T-helper 22 cell (primary cell): ENCODE results near the gene CYP4F2.
"Not testable (repeated sequence)": the region's sequence is repeated elsewhere in the genome, so short reads cannot be mapped to it uniquely, and the experiment has no call there.

Experiments used
- DNase-seq: peaks from one replicate; pipeline ENCODE4 v3.0.0-alpha.2; 2020; ENCODE audit warnings: low read depth

The CYP4F2 gene, protein sequence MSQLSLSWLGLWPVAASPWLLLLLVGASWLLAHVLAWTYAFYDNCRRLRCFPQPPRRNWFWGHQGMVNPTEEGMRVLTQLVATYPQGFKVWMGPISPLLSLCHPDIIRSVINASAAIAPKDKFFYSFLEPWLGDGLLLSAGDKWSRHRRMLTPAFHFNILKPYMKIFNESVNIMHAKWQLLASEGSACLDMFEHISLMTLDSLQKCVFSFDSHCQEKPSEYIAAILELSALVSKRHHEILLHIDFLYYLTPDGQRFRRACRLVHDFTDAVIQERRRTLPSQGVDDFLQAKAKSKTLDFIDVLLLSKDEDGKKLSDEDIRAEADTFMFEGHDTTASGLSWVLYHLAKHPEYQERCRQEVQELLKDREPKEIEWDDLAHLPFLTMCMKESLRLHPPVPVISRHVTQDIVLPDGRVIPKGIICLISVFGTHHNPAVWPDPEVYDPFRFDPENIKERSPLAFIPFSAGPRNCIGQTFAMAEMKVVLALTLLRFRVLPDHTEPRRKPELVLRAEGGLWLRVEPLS

DNA sequence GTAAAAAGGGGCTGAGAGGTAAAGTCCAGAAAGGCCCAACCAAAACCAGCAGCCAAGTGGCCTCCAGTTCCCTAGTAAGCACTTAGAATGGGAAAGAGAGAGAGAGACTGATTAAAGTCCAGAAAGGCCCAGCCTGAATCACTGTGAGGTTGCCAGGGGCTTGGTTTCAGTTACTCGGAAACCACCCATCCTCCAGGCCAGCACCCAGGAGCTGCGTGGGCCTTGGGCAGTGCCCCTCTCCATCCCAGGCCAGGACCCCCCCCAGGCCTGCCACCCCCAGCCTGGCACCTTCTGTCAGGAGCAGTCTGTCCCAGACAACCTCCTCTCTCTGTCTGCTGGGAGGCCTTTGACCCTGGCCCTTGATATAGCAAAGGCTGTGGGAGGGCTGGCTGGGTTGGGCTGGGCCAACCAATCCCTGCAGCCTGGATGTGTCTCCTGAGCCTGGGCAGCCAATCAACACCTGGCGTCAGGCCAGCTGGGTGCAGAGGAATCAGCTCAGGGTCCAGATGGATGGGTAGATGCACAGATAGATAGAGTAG, at the start of gene CYP4F2:
TSS of gene CYP4F2 (minus strand) at position 337 of the 539 bp plus-strand sequence. CDS start 463 bp downstream, outside the sequence.
- DNase-seq = no peak

DNA sequence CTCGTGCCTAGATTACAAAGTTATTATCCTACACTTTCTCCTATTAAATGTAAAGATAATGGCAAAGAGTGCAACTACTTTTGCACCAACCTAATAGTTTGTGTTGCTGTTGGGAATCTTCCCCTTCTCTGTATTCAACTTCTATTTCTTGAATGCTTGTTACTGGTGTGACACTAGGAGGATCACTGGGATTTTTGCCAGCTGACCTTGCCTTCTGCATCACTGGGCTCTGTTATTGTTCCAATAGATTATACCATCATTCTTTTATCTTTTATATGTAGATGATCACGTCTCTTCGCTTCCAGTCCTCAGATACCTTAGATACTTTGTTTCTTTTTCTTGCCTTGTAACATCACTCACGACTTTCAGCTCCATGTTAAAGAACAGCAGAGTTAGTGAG, 47.4 kb upstream of the CYP4F2 start:
- DNase-seq = no peak

DNA sequence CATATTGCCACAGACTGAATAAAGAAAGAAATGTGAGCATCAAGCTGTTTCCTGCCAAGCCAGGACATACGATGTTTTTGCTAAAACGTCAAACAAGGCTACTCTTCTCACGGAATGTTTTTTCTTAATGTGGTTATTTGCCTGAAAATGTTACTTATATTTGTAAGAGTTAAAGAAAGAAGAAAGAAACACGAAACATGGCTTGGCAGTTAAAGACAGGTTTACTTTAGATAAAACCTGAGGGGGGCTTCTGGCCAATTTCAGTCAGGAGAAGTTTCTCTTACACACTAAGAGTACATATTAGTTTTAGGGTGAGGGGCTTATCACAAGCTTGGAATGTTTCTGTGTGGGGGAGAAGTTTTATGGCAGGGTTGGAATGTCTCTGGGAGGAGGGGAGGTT, 46.5 kb upstream of the CYP4F2 start:
- no peak for DNase-seq

DNA sequence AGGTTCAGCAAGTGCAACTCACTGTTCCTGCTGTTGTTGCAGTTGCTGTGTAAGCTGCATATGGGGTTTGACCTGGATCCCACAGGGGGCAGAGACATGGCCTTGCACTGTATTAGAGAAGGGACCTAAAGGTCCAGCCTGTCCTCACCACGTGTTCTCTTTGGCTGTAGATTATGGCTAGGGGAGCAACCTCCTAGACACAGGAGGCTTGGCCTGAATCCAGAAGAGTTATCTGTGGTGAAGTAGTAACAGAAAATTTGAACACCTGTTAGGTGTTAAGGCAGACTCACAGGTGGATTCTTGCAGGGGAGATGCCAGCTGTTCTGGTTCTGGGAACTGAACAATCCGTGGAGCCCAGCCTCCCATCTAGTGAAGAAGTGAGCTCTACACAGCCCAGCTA, 39.9 kb upstream of the CYP4F2 start:
- no peak for DNase-seq

DNA sequence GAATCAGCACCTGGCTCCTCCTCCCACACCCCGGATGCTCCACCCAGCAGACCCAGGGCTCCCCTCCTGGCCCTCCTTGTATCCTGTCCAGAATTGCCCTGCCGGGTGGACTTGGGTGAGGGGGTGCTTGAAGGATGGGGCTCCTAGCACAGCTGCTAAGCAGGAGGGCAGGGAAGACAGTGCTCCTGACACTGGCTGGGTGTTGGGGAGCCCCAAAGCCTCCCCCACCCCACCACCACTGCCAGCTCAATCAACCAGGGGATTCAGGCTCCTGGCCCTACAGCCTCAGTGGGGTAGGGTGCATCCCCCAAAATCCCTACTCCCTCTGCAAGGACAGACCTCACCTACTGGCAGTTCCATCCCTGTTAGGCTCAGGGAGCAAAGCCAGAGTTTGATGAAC, 39.1 kb upstream of the CYP4F2 start:
- no peak for DNase-seq

DNA sequence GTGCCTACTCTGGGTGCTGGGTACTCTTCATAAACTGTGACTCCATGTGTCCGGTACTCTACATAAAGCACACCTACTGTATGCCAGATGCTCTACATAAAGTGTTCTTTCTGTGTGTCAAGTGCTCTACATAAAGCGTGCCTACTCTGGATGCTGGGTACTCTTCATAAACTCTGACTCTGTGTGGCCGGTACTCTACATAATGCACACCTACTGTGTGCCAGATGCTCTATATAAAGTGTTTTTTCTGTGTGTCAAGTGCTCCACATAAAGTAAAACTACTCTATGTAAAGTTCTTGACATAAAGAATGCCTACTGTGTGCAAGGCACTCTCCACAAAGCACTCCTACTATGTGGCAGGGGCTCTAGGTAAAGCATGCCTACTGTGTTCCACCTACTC, 38.3 kb upstream of the CYP4F2 start:
- no peak for DNase-seq

DNA sequence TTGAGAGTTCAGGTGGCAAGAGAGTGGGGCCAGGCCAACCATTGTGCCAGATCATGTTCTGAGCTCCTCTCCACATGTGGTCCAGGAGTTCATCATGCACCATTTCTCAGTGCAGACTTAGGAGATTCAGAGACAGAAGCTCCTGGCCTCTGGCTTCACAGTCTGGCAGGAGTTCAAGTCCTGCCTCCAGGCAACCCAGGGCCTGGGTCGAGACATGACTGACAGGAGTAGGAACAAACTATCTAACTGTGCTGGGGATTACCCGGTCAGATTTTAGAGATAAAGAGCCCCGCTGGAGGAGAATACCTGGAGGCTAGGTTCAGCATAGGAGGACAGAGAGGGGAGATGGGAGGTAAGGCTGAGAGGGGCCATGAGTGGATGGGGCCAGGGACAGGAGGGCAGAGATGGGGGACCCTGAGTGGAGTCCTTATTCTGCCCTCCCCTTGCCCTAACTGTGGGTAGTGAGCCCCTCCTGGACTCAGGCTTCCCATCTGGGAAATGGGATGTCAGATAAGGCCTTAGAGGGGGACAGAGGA, 37.4 kb upstream of the CYP4F2 start:
- DNase-seq = no peak

DNA sequence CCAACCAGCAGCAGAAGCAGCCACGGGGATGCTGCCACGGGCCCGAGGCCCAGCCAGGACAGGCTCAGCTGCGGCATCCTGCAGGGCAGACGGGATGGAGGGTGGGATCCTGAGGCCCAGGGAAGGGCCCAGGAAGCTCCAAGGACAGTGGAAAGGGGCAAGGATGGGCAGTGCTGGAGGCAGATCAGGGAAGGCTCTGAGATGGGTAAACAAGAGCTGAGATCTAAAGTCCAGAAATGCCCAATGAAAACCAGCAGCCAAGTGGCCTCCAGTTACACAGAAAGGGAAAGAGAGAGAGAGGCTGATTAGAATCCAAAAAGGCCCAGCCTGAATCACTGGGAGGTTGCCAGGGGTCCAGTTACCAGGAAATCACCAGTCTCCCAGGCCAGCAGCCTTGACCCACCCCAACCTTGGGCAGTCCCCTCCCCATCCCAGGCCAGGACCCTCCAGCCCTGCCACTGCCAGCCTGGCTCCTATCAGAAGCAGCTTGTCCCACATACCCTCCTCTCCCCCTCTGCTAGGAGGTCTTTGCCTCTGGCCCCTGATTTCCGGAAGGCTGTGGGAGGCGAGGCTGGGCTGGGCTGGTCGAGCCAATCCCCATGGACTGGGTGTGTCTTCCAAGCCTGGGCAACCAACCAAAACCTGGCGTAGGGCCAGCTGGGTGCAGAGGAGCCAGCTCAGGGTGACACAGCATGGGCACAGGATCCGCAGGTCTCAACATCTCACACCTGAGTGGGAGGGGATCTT, 36.6 kb upstream of the CYP4F2 start, which contains the start of gene CYP4F11:
TSS of gene CYP4F11 (minus strand) at position 198 of the 747 bp plus-strand sequence. CDS start at position 77, 121 bp downstream.
- DNase-seq = no peak

DNA sequence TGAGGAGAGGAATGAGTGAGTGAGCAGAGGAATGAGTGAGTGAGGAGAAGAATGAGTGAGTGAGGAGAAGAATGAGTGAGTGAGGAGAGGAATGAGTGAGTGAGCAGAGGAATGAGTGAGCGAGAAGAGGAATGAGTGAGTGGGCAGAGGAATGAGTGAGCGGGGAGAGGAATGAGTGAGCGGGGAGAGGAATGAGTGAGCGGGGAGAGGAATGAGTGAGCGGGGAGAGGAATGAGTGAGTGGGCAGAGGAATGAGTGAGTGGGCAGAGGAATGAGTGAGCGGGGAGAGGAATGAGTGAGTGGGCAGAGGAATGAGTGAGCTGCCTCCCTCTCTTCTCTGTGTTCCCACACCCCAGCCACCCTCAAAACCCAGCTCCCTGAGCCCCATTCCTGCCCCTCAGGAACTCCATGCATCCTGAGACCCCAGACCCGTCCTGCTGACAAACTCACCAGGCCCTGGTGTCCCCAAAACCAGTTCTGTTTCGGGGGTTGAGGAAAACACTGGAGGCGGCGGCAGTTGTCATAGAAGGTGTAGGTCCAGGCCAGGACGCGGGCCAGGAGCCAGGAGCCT, 36.0 kb upstream of the CYP4F2 start:
- not testable (repeated sequence) for DNase-seq

DNA sequence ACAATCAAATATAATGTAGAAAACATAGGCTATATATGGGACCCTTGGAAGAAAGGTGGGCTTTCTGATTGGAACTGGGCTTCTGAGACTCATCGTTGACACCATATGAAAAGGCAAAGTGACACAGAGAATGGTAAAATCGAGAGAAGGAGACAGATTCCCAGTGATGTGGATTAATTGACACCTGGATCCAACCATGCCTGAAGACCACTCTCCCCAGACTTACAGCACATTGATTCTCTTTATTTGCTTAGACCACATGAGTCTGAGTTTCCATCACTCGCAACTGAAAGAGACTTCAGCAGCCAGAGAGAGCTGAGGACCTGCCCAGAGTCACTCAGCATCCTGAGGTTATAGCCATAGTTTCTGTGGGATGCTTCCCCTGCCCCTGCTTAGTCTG, 30.4 kb upstream of the CYP4F2 start:
- no peak for DNase-seq

DNA sequence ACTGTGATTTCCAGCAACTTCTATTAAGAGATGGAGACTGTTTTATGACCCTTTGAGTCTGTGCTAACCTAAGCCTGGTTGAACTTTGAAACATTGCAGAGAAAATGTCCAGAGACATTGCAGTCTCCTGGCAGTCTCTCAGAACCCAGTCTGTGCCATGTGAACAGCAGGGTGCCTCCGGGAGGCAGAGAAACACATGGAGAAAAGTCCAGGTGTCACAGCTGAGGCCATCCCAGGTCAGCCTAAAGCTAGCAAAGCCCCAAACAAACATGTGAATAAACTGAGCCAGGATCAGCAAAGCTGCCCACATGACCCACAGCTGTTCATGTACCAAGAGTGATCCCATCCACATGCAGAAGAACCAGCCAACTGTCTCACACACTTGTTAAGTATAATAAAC, 28.6 kb upstream of the CYP4F2 start:
- DNase-seq = no peak

DNA sequence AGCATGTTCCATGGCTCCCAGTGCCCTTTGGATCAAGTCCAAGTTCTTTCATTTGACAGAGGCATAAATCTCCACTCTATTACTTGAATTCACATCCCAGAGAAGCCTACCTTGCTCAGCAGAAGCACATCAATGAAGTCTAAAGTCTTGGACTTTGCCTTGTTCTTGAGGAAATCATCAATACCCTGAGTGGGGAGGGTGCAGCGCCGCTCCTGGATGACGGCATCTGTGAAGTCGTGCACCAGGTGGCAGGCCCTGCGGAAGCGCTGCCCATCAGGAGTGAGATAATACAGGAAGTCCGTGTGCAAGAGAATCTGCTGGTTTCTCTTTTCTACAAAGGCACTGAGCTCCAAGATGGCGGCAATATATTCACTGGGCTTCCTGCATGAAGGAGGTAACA, 25.8 kb upstream of the CYP4F2 start:
- no peak for DNase-seq

DNA sequence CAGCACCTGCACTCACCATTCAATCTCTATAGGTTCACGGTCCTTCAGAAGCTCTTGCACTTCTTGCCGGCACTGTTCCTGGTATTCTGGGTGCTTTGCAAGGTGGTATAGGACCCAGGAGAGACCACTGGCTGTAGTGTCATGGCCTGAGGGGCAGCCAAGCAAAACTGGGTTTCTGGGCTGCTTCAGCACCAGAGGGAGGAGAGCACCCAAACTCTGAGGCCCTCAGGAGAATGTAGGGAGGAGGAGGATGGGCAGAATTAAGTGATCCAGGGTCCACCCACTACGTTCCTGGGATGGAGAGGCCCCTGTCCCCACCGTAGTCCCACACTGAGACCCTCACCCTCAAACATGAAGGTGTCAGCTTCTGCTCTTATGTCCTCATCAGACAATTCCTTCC, 24.1 kb upstream of the CYP4F2 start:
- DNase-seq = no peak

DNA sequence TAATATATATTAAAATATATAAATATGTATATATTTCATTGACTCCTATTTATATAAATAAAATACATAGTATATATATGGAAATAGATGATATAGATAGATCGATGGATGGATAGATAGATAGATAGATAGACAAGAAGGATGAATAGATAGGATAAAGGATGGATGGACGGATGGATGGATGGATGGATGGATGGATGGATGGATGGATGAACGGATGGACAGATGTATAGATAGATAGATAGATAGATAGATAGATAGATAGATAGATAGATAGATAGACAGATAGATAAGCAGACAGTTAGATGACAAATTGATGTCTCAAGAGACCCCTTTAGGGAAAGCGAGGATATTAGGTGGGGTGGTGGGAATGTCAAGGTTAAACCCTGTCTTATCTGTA, 21.4 kb upstream of the CYP4F2 start:
- DNase-seq = no peak

DNA sequence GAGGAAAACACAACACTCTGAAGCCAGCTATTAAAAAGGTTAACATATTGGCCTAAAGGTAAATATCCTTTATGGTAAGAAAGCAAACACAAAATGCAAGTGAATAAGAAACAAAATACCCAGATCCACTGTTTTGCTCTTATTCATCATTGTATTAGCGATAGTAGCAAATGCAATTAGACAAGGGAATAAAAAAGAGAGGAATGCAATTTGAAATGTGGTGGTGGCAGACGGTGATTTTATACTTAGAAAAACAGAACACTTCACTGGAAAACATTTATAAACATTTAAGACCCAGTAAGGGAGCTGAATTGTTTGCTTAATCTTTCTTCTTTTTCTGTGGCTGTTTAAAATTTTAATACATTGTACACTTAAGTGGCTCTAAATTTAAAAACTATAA, 17.2 kb upstream of the CYP4F2 start:
- no peak for DNase-seq

DNA sequence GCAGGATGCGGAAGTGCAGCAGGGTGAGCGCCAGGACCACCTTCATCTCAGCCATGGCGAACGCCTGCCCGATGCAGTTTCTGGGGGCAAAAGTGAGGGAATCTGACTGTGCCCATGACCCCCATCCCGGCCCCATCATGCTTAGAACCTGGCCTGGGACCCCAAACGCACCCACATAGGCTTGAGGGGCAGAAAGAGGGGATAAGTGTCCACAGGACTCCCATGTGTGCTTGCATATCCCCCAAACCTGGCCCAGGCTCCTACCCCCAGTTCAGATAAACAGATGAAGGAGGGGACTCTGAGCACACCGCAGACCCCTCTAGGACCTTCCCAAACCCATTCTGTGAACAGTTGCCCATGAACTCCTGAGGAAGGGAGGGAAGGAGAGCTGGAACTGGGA, 16.0 kb upstream of the CYP4F2 start:
- DNase-seq = no peak

DNA sequence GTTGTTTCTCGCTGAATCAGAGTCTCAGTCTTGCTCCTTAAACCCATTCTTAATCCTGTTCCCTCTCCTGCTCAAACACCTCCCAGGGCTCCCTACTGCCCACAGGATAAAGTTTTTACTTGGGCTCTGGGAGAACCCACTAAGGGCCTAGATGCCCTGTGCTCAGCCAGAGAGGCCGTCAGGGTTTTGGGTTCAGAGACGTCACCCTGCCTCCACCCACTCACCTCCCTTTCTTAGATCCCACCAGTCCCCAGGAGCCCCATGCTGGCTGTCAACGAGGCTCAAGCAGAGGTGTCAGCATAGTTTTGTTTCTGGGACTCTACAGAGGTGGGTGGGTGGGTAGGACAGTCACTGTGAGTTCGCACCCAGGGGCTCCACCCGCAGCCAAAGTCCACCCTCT, 15.5 kb upstream of the CYP4F2 start:
- DNase-seq = no peak

DNA sequence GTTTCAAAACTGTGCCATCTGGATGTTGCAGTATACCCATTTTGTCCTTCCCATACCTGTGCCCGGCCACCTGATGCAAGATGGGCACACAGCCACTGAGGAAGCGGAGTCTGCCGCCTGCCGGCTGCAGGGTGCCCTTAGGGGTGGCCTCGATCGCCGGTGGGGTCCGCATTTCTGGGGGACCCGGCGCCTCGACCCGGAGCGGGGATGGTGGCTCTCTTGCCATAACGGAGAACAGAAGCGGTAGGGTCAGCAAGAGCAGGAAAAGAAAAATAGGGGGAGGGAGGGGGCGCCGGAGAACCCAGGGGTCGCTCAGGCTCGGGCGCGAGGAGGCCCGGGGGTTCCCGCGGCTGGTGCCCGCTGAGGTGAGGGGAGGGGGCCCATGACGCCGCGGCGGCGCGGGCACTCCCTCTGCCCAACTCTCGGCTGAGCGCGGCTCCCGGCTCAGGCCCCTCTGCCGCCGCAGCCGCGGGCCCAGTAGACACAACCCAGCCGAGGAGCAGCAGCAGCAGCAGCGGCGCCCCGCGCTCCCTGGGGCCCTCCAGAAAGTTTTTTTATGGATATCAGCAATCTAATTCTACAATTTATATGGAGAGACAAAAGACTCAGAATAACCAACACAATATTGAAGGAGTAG, 13.8 kb upstream of the CYP4F2 start:
- DNase-seq = no peak

DNA sequence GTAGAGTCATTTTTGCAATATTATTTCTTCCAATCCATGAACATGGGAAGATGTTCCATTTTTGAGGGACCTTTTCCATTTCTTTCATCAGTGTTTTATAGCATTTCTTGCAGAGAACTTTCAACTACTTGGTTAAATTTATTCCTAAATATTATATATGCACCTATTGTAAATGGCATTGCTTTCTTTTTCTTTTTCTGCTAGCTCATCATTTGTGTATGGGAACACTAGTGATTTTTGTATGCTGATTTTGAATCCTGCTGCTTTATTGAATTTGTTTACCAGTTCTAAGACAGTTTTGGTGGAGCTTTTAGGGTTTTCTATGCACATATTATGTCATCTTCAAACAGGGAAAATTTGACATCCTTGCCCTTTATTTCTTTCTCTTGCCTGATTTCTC, 7.2 kb upstream of the CYP4F2 start:
- DNase-seq = no peak

DNA sequence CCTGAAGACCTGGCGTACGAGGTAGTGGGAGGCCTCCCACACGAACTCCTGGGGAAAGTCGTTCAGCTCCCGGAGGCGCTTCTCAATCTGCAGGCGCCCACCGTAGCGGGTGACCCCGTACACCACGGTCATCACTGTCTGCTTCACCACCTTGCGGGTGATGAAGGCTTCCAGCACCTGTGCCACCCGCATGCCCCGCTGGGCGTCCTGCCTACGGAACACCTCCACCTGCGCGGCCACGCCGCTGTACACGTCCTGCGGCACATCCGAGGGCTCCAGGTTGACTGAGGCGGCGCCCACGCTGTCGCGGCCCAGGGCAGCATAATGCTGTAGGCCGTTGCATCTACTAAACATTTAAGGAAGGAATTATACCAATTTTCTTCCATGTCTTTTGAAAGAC, 5.0 kb upstream of the CYP4F2 start:
- not testable (repeated sequence) for DNase-seq

DNA sequence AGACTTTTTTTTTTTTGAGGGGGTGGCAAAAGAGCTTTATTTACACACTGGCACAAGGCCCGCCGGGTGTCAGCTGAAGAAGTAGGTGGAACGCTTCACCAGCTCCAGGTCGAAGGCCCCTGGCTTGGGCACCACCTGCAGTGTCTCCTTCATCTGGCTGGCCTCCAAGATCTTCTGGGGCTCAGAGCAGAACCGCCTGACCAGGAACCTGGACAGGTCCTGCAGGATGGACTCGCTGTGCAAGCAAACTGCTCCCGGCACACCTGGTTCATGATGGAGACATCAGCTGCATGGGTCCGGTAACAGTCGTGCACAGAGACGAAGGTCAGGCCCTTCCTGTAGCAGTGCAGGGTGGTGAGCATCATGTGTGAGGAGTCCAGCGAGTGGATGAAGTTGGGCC, 4.4 kb upstream of the CYP4F2 start:
- DNase-seq = no peak

DNA sequence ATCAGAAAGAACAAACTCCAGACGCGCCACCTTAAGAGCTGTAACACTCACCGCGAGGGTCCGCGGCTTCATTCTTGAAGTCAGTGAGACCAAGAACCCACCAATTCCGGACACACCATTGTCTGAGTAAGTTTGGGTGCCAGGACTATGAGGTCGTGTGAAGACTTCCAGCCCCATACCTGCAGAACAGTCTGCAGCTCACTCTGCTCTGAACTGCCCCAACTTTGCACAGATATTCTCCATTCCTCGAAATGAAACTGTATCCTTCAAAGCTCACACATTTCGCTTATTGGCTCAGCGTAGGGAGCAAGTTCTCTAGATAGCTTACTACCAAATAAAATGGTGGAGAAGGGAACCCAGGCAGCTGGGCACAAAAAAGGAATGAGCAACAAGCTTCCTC, 2.6 kb upstream of the CYP4F2 start:
- no peak for DNase-seq
